ENCODE results near the gene BACH2.

- TF ChIP-seq CTCF (IDR thresholded peaks at IDR 0.05; ENCODE audit: insufficient read depth, low read length) (no peak), POLR2AphosphoS5 (IDR thresholded peaks at IDR 0.05; ENCODE audit: low read depth) (no peak), REST (IDR thresholded peaks at IDR 0.05; ENCODE audit: insufficient replicate concordance, low read depth) (no peak)
Measured at GRCh38 chr6:89952105-89952671, 344.5 kb downstream of the BACH2 start.
